HepG2 (cell line): ENCODE results near the gene PDLIM7. TPM values are rescaled to one million over a fixed set of nuclear protein-coding genes. Genes with fewer than 3 reads are reported as not detected.

Source experiments
- CBX2 ChIP-seq, 2 experiments: fragments of 200-600 bp in 1 of 2; sonication (generic); formaldehyde crosslinking in 1 of 2; IDR thresholded peaks; 2 replicates each; pipeline versions ENCODE4 v1.7.0 to v1.8.1; 2018 to 2022; ENCODE audit warnings: low read depth in 2 of 2, low read length in 1 of 2, mild to moderate bottlenecking in 1 of 2, missing genetic modification reagents in 1 of 2
- ERF ChIP-seq: IDR thresholded peaks from 2 replicates; pipeline ENCODE4 v1.6.1; 2018; ENCODE audit warnings: missing biosample characterization, missing genetic modification reagents
- GATA4 ChIP-seq: sonication (generic); IDR thresholded peaks from 2 replicates; pipeline ENCODE4 v1.6.1; 2016; ENCODE audit warnings: antibody characterized with exemption, low read depth, borderline replicate concordance
- HOXA5 ChIP-seq: sonication (generic); formaldehyde crosslinking; IDR thresholded peaks from 2 replicates; pipeline ENCODE4 v1.4.0; 2020; ENCODE audit warnings: missing genetic modification reagents
- JUN ChIP-seq: sonication (generic); formaldehyde crosslinking; IDR thresholded peaks from 2 replicates; pipeline ENCODE4 v1.4.0; 2020; ENCODE audit warnings: mild to moderate bottlenecking, missing genetic modification reagents
- JUNB ChIP-seq: sonication (generic); formaldehyde crosslinking; IDR thresholded peaks from 2 replicates; pipeline ENCODE4 v1.8.0; 2022; ENCODE audit warnings: missing genetic modification reagents, mild to moderate bottlenecking, borderline replicate concordance
- MYNN ChIP-seq: sonication (generic); formaldehyde crosslinking; IDR thresholded peaks from 2 replicates; pipeline ENCODE4 v1.4.0; 2020; ENCODE audit warnings: mild to moderate bottlenecking, low read depth, missing genetic modification reagents
- NR2C2 ChIP-seq: sonication (generic); formaldehyde crosslinking; IDR thresholded peaks from 2 replicates; pipeline ENCODE4 v1.4.0; 2020; ENCODE audit warnings: missing genetic modification reagents, mild to moderate bottlenecking, moderate library complexity, borderline replicate concordance
- NR2F2 ChIP-seq: IDR thresholded peaks from 2 replicates; pipeline ENCODE4 v1.6.1; 2012; ENCODE audit warnings: low read depth, inconsistent platforms, borderline replicate concordance
- PHF21A ChIP-seq: sonication (generic); formaldehyde crosslinking; IDR thresholded peaks from 2 replicates; pipeline ENCODE4 v1.5.0; 2020; ENCODE audit warnings: mild to moderate bottlenecking, missing genetic modification reagents
- SMAD3 ChIP-seq: sonication (generic); formaldehyde crosslinking; IDR thresholded peaks from 2 replicates; pipeline ENCODE4 v1.4.0; 2020; ENCODE audit warnings: missing genetic modification reagents
- TEAD3 ChIP-seq: optimal IDR thresholded peaks from 2 replicates; pipeline ENCODE3; 2016; ENCODE audit warnings: borderline replicate concordance
- TP53 ChIP-seq: sonication (generic); formaldehyde crosslinking; conservative IDR thresholded peaks from 2 replicates; pipeline ENCODE4 v1.4.0; 2020; ENCODE audit warnings: missing genetic modification reagents
- ZFX ChIP-seq: sonication (generic); formaldehyde crosslinking; IDR thresholded peaks from 2 replicates; pipeline ENCODE4 v1.4.0; 2020; ENCODE audit warnings: mild to moderate bottlenecking, low read depth, missing genetic modification reagents, moderate library complexity
- ZNF605 ChIP-seq: sonication (generic); formaldehyde crosslinking; IDR thresholded peaks from 2 replicates; pipeline ENCODE4 v1.8.0; 2022; ENCODE audit warnings: mild to moderate bottlenecking, missing genetic modification reagents
- ZNF607 ChIP-seq: sonication (generic); formaldehyde crosslinking; IDR thresholded peaks from 2 replicates; pipeline ENCODE4 v1.5.1; 2020; ENCODE audit warnings: missing genetic modification reagents, mild to moderate bottlenecking, borderline replicate concordance
- ZNF619 ChIP-seq: sonication (generic); formaldehyde crosslinking; IDR thresholded peaks from 2 replicates; pipeline ENCODE4 v1.4.0; 2020; ENCODE audit warnings: mild to moderate bottlenecking, missing genetic modification reagents
- ZSCAN29 ChIP-seq: sonication (generic); formaldehyde crosslinking; conservative IDR thresholded peaks from 2 replicates; pipeline ENCODE4 v1.4.0; 2020; ENCODE audit warnings: mild to moderate bottlenecking, missing genetic modification reagents
- polyA plus RNA-seq, 8 experiments: library from polyadenylated mRNA; depleted of rRNA in 3 of 8; stranded (reverse) in 7 of 8; unstranded in 1 of 8; fragments of >200 nt; fragmentation: Illumina TruSeq in 4 of 8; extraction: Trizol in 4 of 8; gene quantifications; 2 replicates each; pipeline versions ENCODE4 v1.2.1 to v1.2.3, GENCODE V29; 2011 to 2016; ENCODE audit warnings: low read depth in 4 of 8, missing spikeins in 1 of 8, mixed read lengths in 1 of 8; ENCODE audit not compliant: insufficient read depth in 1 of 8
- total RNA-seq, 5 experiments: library from RNA; depleted of rRNA; stranded (reverse); fragments of >200 nt; fragmentation: Illumina TruSeq; extraction: Trizol; gene quantifications; 2 replicates each; pipeline ENCODE4 v1.2.3, GENCODE V29; 2016; ENCODE audit warnings: low read depth in 1 of 5
- TF ChIP-seq, protein P1 (sequence below): sonication (generic); formaldehyde crosslinking; IDR thresholded peaks from 2 replicates; pipeline ENCODE4 v1.9.0; 2022; ENCODE audit warnings: missing genetic modification reagents, mild to moderate bottlenecking, borderline replicate concordance
- TF ChIP-seq, protein P2 (sequence below), 2 experiments: sonication (generic) in 1 of 2; formaldehyde crosslinking in 1 of 2; IDR thresholded peaks; 2 replicates each; pipeline versions ENCODE4 v1.5.1 to v1.6.1; 2011 to 2020; ENCODE audit warnings: borderline replicate concordance in 1 of 2, low read depth in 1 of 2, low read length in 1 of 2, mild to moderate bottlenecking in 1 of 2, missing genetic modification reagents in 1 of 2, moderate library complexity in 1 of 2
- TF ChIP-seq, protein P3 (sequence below): sonication (generic); formaldehyde crosslinking; IDR thresholded peaks from 2 replicates; pipeline ENCODE4; 2020; ENCODE audit warnings: missing genetic modification reagents, mild to moderate bottlenecking, borderline replicate concordance
- TF ChIP-seq, protein P4 (sequence below): sonication (generic); formaldehyde crosslinking; IDR thresholded peaks from 2 replicates; pipeline ENCODE4 v1.8.1; 2023; ENCODE audit warnings: missing genetic modification reagents, mild to moderate bottlenecking, borderline replicate concordance

The PDLIM7 gene
- total and polyA plus RNA-seq, 2 of the 13 experiments (the other 11 are each of a cell fraction or from before 2014, with no cell fraction given): 21.1 to 31.3 TPM

DNA sequence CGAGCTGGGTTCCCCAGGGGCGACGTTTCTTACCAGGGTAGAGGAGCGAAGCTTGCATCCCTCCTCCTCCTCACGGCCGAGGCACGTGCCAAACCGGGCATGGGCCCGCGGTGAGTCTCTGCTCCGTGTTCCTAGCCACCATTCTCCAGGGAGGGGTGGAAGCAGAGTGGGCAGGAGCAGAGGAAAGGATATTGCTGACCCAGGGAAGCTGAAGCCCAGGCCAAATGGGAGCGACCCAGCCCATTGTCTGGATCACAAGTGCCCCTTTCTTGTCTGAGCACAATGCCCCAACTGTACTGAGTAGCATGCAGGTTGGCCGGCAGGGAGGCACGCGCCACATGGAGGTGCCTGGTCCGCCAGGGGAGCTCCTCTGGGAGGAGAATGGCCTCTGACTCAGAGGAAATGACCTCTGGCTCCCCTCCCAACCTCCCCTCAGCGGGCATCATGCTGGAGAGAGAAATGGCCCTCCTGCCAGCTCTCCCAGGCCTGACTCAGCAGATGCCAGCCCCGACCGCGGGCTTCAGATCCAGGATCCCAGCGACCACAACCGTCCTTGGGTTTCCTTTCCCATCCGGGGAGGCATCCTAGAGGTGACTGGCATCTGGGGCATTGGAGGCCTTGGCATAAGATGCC, 49.7 kb downstream of the PDLIM7 start (continued):
- peak; percentile 76 for TF ChIP-seq ZFX (CRISPR knock-in tag)
- peak; percentile 47; the same call in 1 of the 2 replicates for TF ChIP-seq PHF21A (CRISPR knock-in tag)
- TF ChIP-seq SMAD3 (CRISPR knock-in tag): no peak
- peak; percentile 46; the same call in 1 of the 2 replicates for TF ChIP-seq JUNB (CRISPR knock-in tag)
- peak; percentile 54; the same call in 1 of the 2 replicates for TF ChIP-seq NR2F2
- TF ChIP-seq CBX2 (IDR thresholded peaks at IDR 0.05; ENCODE audit: low read depth, low read length): no peak
- no peak for TF ChIP-seq CBX2 (CRISPR knock-in tag; IDR thresholded peaks at IDR 0.05; ENCODE audit: low read depth)
- TF ChIP-seq NR2C2 (CRISPR knock-in tag): peak; percentile 80
- TF ChIP-seq GATA4: no peak
- no peak for TF ChIP-seq TP53
- TF ChIP-seq MYNN: 0 out of 2 replicates have a peak, but pooled peaks have one; percentile 25
- peak; percentile 50; the same call in 1 of the 2 replicates for TF ChIP-seq ERF (CRISPR knock-in tag)
- no peak for TF ChIP-seq HOXA5
- TF ChIP-seq, protein P1, sequence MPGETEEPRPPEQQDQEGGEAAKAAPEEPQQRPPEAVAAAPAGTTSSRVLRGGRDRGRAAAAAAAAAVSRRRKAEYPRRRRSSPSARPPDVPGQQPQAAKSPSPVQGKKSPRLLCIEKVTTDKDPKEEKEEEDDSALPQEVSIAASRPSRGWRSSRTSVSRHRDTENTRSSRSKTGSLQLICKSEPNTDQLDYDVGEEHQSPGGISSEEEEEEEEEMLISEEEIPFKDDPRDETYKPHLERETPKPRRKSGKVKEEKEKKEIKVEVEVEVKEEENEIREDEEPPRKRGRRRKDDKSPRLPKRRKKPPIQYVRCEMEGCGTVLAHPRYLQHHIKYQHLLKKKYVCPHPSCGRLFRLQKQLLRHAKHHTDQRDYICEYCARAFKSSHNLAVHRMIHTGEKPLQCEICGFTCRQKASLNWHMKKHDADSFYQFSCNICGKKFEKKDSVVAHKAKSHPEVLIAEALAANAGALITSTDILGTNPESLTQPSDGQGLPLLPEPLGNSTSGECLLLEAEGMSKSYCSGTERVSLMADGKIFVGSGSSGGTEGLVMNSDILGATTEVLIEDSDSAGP (CRISPR knock-in tag): peak; percentile 51; the same call in 1 of the 2 replicates
- peak; percentile 82; the same call in 1 of the 2 replicates for TF ChIP-seq ZSCAN29
- TF ChIP-seq ZNF607 (CRISPR knock-in tag): 0 out of 2 replicates have a peak, but pooled peaks have one; percentile 36
- TF ChIP-seq, protein P2, sequence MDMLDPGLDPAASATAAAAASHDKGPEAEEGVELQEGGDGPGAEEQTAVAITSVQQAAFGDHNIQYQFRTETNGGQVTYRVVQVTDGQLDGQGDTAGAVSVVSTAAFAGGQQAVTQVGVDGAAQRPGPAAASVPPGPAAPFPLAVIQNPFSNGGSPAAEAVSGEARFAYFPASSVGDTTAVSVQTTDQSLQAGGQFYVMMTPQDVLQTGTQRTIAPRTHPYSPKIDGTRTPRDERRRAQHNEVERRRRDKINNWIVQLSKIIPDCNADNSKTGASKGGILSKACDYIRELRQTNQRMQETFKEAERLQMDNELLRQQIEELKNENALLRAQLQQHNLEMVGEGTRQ (IDR thresholded peaks at IDR 0.05; ENCODE audit: low read depth, low read length): no peak
- TF ChIP-seq, protein P2 (CRISPR knock-in tag; IDR thresholded peaks at IDR 0.05; ENCODE audit: borderline replicate concordance): no peak; the same call in 1 of the 2 replicates
- TF ChIP-seq TEAD3: peak; percentile 58
- peak; percentile 71; the same call in 1 of the 2 replicates for TF ChIP-seq ZNF605 (CRISPR knock-in tag)
- TF ChIP-seq, protein P3, sequence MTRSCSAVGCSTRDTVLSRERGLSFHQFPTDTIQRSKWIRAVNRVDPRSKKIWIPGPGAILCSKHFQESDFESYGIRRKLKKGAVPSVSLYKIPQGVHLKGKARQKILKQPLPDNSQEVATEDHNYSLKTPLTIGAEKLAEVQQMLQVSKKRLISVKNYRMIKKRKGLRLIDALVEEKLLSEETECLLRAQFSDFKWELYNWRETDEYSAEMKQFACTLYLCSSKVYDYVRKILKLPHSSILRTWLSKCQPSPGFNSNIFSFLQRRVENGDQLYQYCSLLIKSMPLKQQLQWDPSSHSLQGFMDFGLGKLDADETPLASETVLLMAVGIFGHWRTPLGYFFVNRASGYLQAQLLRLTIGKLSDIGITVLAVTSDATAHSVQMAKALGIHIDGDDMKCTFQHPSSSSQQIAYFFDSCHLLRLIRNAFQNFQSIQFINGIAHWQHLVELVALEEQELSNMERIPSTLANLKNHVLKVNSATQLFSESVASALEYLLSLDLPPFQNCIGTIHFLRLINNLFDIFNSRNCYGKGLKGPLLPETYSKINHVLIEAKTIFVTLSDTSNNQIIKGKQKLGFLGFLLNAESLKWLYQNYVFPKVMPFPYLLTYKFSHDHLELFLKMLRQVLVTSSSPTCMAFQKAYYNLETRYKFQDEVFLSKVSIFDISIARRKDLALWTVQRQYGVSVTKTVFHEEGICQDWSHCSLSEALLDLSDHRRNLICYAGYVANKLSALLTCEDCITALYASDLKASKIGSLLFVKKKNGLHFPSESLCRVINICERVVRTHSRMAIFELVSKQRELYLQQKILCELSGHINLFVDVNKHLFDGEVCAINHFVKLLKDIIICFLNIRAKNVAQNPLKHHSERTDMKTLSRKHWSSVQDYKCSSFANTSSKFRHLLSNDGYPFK (CRISPR knock-in tag): peak; percentile 47; the same call in 1 of the 2 replicates
- TF ChIP-seq, protein P4, sequence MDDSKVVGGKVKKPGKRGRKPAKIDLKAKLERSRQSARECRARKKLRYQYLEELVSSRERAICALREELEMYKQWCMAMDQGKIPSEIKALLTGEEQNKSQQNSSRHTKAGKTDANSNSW (CRISPR knock-in tag): no peak; the same call in 1 of the 2 replicates
- no peak for TF ChIP-seq ZNF619 (CRISPR knock-in tag)
- peak; percentile 63 for TF ChIP-seq JUN (CRISPR knock-in tag)
